GM19193 (cell line): ENCODE measurements around the gene TM9SF3.

Experiments
- POLR2A ChIP-seq: IDR thresholded peaks from 4 replicates; pipeline ENCODE4 v1.6.1; 2011; ENCODE audit not compliant: insufficient read depth, insufficient read length; ENCODE audit errors: extremely low read depth

Gene TM9SF3

GRCh38 chr10:96585736-96586418 lies 935 bp downstream of the TM9SF3 start:
- TF ChIP-seq POLR2A, result no peak

- no peak for TF ChIP-seq POLR2A
Measured at GRCh38 chr10:96584474-96584873, 2.3 kb downstream of the TM9SF3 start.

GRCh38 chr10:96584035-96584434 lies 2.8 kb downstream of the TM9SF3 start:
- TF ChIP-seq POLR2A, result no peak

GRCh38 chr10:96579133-96579532 lies 7.7 kb downstream of the TM9SF3 start:
- TF ChIP-seq POLR2A, result no peak

- TF ChIP-seq POLR2A, result no peak
Measured at GRCh38 chr10:96578633-96579032, 8.2 kb downstream of the TM9SF3 start.

- no peak for TF ChIP-seq POLR2A
Measured at GRCh38 chr10:96578022-96578421, 8.8 kb downstream of the TM9SF3 start.

GRCh38 chr10:96577069-96577468 lies 9.7 kb downstream of the TM9SF3 start:
- no peak for TF ChIP-seq POLR2A

GRCh38 chr10:96576277-96576980 lies 10.4 kb downstream of the TM9SF3 start:
- no peak for TF ChIP-seq POLR2A

GRCh38 chr10:96573036-96573435 lies 13.8 kb downstream of the TM9SF3 start:
- TF ChIP-seq POLR2A, result no peak

GRCh38 chr10:96570983-96571964 lies 15.5 kb downstream of the TM9SF3 start:
- TF ChIP-seq POLR2A, result no peak

- TF ChIP-seq POLR2A, result no peak
Measured at GRCh38 chr10:96570511-96570910, 16.3 kb downstream of the TM9SF3 start.

- TF ChIP-seq POLR2A, result no peak
Measured at GRCh38 chr10:96568402-96568801, 18.4 kb downstream of the TM9SF3 start.

GRCh38 chr10:96565774-96566173 lies 21.0 kb downstream of the TM9SF3 start:
- TF ChIP-seq POLR2A, result no peak

- no peak for TF ChIP-seq POLR2A
Measured at GRCh38 chr10:96560966-96561887, 25.6 kb downstream of the TM9SF3 start.
